ENCODE data around the gene SH3RF1.

GRCh38 chr4:169090484-169091215 lies 180.1 kb downstream of the SH3RF1 start:
- TF ChIP-seq EZH2 (IDR thresholded peaks at IDR 0.05; ENCODE audit: borderline replicate concordance, low read length) (no peak), CTCF (conservative IDR thresholded peaks at IDR 0.05 in 1 of 2, IDR thresholded peaks at IDR 0.05 in 1 of 2; ENCODE audit: extremely low read depth in 1 of 2, insufficient read depth in 1 of 2, low read depth in 1 of 2, low read length in 2 of 2) (no peak)
